Esophagus muscularis mucosa (tissue), 4 donors: ENCODE data around the gene KRTAP1-4. TPM values are rescaled to one million over a fixed set of nuclear protein-coding genes. Genes with fewer than 3 reads are reported as not detected.

Source experiments
- DNase-seq: peaks from one replicate; pipeline ENCODE4 v3.0.0-alpha.2; 2017; ENCODE audit errors: extremely low spot score
- H3K27ac ChIP-seq, 4 donors: fragments of 200-600 bp; sonication (generic); replicated peaks in 1 of 4; 1 replicate in 3 of 4; 2 replicates in 1 of 4; pipeline ENCODE4 v1.5.1; 2016 to 2019; ENCODE audit warnings: mild to moderate bottlenecking in 1 of 4
- H3K27me3 ChIP-seq, 4 donors: fragments of 200-600 bp; sonication (generic); one replicate each; pipeline versions ENCODE4 v1.5.1 to v1.6.0; 2016 to 2019
- H3K36me3 ChIP-seq, 4 donors: fragments of 200-600 bp; sonication (generic); one replicate each; pipeline ENCODE4 v1.5.1; 2016 to 2019
- H3K4me1 ChIP-seq, 4 donors: fragments of 200-600 bp; sonication (generic); one replicate each; pipeline ENCODE4 v1.5.1; 2016 to 2019
- H3K4me3 ChIP-seq, 4 donors: fragments of 200-600 bp; sonication (generic); 1 replicate in 2 of 4; 2 replicates in 2 of 4; pipeline ENCODE4 v1.5.1; 2016 to 2019; ENCODE audit warnings: mild to moderate bottlenecking in 4 of 4, moderate library complexity in 1 of 4
- H3K9me3 ChIP-seq, 4 donors: fragments of 200-600 bp; sonication (generic); 1 replicate in 3 of 4; 2 replicates in 1 of 4; pipeline ENCODE4 v1.5.1; 2016 to 2019
- CTCF ChIP-seq, 3 experiments: fragments of 200-600 bp in 2 of 3; fragments of 450-650 bp in 1 of 3; sonication (generic) in 2 of 3; IDR thresholded peaks; one replicate each; pipeline ENCODE4 v1.5.1; 2017 to 2019; ENCODE audit warnings: antibody characterized with exemption in 3 of 3, mild to moderate bottlenecking in 2 of 3, moderate library complexity in 1 of 3
- EP300 ChIP-seq: sonication (generic); formaldehyde crosslinking; IDR thresholded peaks from one replicate; pipeline ENCODE4 v1.6.1; 2017; ENCODE audit warnings: antibody characterized with exemption
- POLR2A ChIP-seq: fragments of 450-650 bp; IDR thresholded peaks from one replicate; pipeline ENCODE4 v1.6.1; 2017; ENCODE audit warnings: antibody characterized with exemption, moderate library complexity, mild to moderate bottlenecking, low read depth
- POLR2AphosphoS5 ChIP-seq, 2 donors: sonication (generic); formaldehyde crosslinking; IDR thresholded peaks; one replicate each; pipeline ENCODE4 v1.6.1; 2017; ENCODE audit warnings: antibody characterized with exemption in 2 of 2
- WGBS: methylation state at CpG from one replicate; pipeline ENCODE4 v1.1.5; 2018; 5-methylcytosine and 5-hydroxymethylcytosine counted together
- intact Hi-C: fragments of 100-400 bp; cut with DNase I; formaldehyde crosslinking; loops from one replicate; pipeline ENCODE4 v1.15.1; 2023
- total RNA-seq, 4 donors: library from RNA; depleted of rRNA; stranded (reverse); fragments of >200 nt; gene quantifications; one replicate each; pipeline versions ENCODE4 v1.1.0 to v1.2.1, GENCODE V29; 2016

Gene KRTAP1-4
- total RNA-seq, 4 donors from 2014 or later, result not detected

- Histone ChIP-seq H3K9me3 (no peaks in the 10 kb centered on the region), H3K27ac (no peak overlapping the region), H3K4me3 (no peak overlapping the region), H3K4me1 (no peaks in the 10 kb centered on the region), H3K36me3 (no peaks in the 10 kb centered on the region), H3K27me3 (peaks cover 0 to 6% (median 0%) of the 10 kb centered on the region in 4 donors)
- DNase-seq, result no peak
- TF ChIP-seq EP300 (no peak), POLR2AphosphoS5 (IDR thresholded peaks at IDR 0.05) (no peak), POLR2A (no peak), CTCF (IDR thresholded peaks at IDR 0.05) (no peak)
- intact Hi-C loops, result no loop called here
- 85% methylated on average over 13 of the region's 13 CpGs for WGBS
These were observed 13.3 kb downstream of the KRTAP1-4 start for GRCh38 chr17:41016578-41017215.

GRCh38 chr17:41015454-41015853 lies 14.5 kb downstream of the KRTAP1-4 start:
- Histone ChIP-seq H3K27me3 (peaks cover 0 to 6% (median 0%) of the 10 kb centered on the region in 4 donors), H3K4me3 (no peak overlapping the region), H3K27ac (no peak overlapping the region), H3K4me1 (no peaks in the 10 kb centered on the region), H3K9me3 (no peaks in the 10 kb centered on the region), H3K36me3 (no peaks in the 10 kb centered on the region)
- WGBS, result 79% methylated on average over 7 of the region's 7 CpGs
- DNase-seq, result no peak
- intact Hi-C loops, result no loop called here
- no peak for TF ChIP-seq POLR2A
- TF ChIP-seq CTCF (IDR thresholded peaks at IDR 0.05), result no peak
- no peak for TF ChIP-seq POLR2AphosphoS5 (IDR thresholded peaks at IDR 0.05)
- TF ChIP-seq EP300, result no peak

- TF ChIP-seq CTCF (IDR thresholded peaks at IDR 0.05) (no peak), POLR2AphosphoS5 (IDR thresholded peaks at IDR 0.05) (no peak), EP300 (no peak), POLR2A (no peak)
These were observed 16.4 kb downstream of the KRTAP1-4 start for GRCh38 chr17:41013606-41014005.

GRCh38 chr17:41013181-41013580 lies 16.8 kb downstream of the KRTAP1-4 start:
- WGBS, result 72% methylated on average over 3 of the region's 3 CpGs
- H3K4me3 ChIP-seq, result no peak overlapping the region
- peaks cover 0 to 6% (median 0%) of the 10 kb centered on the region in 4 donors for H3K27me3 ChIP-seq
- no peak for DNase-seq
- no peaks in the 10 kb centered on the region for H3K36me3 ChIP-seq
- no peak overlapping the region for H3K27ac ChIP-seq
- intact Hi-C loops, result no loop called here
- no peaks in the 10 kb centered on the region for H3K9me3 ChIP-seq
- H3K4me1 ChIP-seq, result no peaks in the 10 kb centered on the region
- TF ChIP-seq POLR2AphosphoS5 (IDR thresholded peaks at IDR 0.05) (no peak), CTCF (IDR thresholded peaks at IDR 0.05) (no peak), EP300 (no peak), POLR2A (no peak)

More at GRCh38 chr17:41013606-41014005, 16.4 kb downstream of the KRTAP1-4 start:
- H3K27me3 ChIP-seq, result peaks cover 0 to 6% (median 0%) of the 10 kb centered on the region in 4 donors
- H3K4me1 ChIP-seq, result no peaks in the 10 kb centered on the region
- intact Hi-C loops, result no loop called here
- no peak overlapping the region for H3K27ac ChIP-seq
- DNase-seq, result no peak
- H3K9me3 ChIP-seq, result no peaks in the 10 kb centered on the region
- no peaks in the 10 kb centered on the region for H3K36me3 ChIP-seq
- H3K4me3 ChIP-seq, result no peak overlapping the region
- WGBS, result 33% methylated on average over 1 of the region's 1 CpG
